Panc1 (cell line): ENCODE measurements around the gene PZP. TPM values are rescaled to one million over a fixed set of nuclear protein-coding genes. Genes with fewer than 3 reads are reported as not detected.

ENCODE experiments used
- ATAC-seq: fragments of 200-7000 bp; cut with Tn5 transposase; 2 replicates; pipeline ENCODE4 v1.9.1; 2020; ENCODE audit warnings: mild to moderate bottlenecking, moderate library complexity
- BruUV-seq: library from RNA; stranded (reverse); fragments of 400-500 nt; replicated peaks from 2 replicates; lab custom pipeline; 2021; lab: Mats Ljungman, UMichigan
- CTCF ChIA-PET: fragments of 300-600 bp; sonication (Branson Sonifier 250); formaldehyde crosslinking; loops from one replicate; lab custom pipeline; 2022; ENCODE audit warnings: antibody characterized with exemption; lab: Charles Lee
- POLR2A ChIA-PET: fragments of 300-600 bp; sonication (Branson Sonifier 250); formaldehyde crosslinking; loops from one replicate; lab custom pipeline; 2022; ENCODE audit warnings: antibody characterized with exemption; lab: Charles Lee
- DNase-seq: peaks from one replicate; pipeline ENCODE4 v3.0.0-alpha.2; 2010; ENCODE audit warnings: low read depth, low spot score
- H3K27ac ChIP-seq: 2 replicates; pipeline ENCODE4 v1.5.1; 2011; ENCODE audit warnings: mild to moderate bottlenecking, low read length, inconsistent platforms
- H3K27me3 ChIP-seq: fragments of 200-500 bp; sonication (Bioruptor generic); 2 replicates; pipeline ENCODE4 v1.6.0; 2014; ENCODE audit warnings: low read length, inconsistent platforms; ENCODE audit not compliant: control insufficient read depth, insufficient read depth
- H3K36me3 ChIP-seq: fragments of 200-500 bp; sonication (Bioruptor generic); 2 replicates; pipeline ENCODE4 v1.5.1; 2014; ENCODE audit warnings: inconsistent platforms, mild to moderate bottlenecking, low read length, moderate library complexity; ENCODE audit not compliant: control insufficient read depth, insufficient read depth
- H3K4me1 ChIP-seq: 2 replicates; pipeline ENCODE4 v1.5.1; 2011; ENCODE audit warnings: inconsistent platforms, mild to moderate bottlenecking, low read length, moderate library complexity; ENCODE audit not compliant: control insufficient read depth, insufficient read depth
- H3K4me3 ChIP-seq, 2 experiments: 2 replicates each; pipeline ENCODE4 v1.5.1; 2011 to 2012; ENCODE audit warnings: low read depth in 2 of 2, low read length in 2 of 2, mild to moderate bottlenecking in 2 of 2, inconsistent platforms in 1 of 2, moderate library complexity in 1 of 2
- H3K9me3 ChIP-seq: fragments of 200-500 bp; sonication (Bioruptor generic); 2 replicates; pipeline ENCODE4 v1.5.1; 2014; ENCODE audit warnings: low read depth, mild to moderate bottlenecking, inconsistent platforms, low read length, moderate library complexity; ENCODE audit not compliant: control insufficient read depth, insufficient read depth
- SIN3A ChIP-seq: IDR thresholded peaks from 2 replicates; pipeline ENCODE4 v1.6.1; 2012; ENCODE audit warnings: low read depth, mild to moderate bottlenecking, low read length, moderate library complexity, borderline replicate concordance; ENCODE audit not compliant: insufficient read depth
- TCF7L2 ChIP-seq: IDR thresholded peaks from 2 replicates; pipeline ENCODE4 v1.6.1; 2011; ENCODE audit warnings: mild to moderate bottlenecking, low read depth, low read length, inconsistent platforms
- in situ Hi-C: cut with HindIII; loops from 2 replicates; pipeline ENCODE4 v1.10.0; 2016; ENCODE audit warnings: low sequenced_read_pairs, low pct_unique_long_range_greater_than_20kb
- intact Hi-C: fragments of 100-400 bp; cut with micrococcal nuclease; formaldehyde crosslinking; loops from one replicate; pipeline ENCODE4 v1.10.0; 2022; ENCODE audit not compliant: unreplicated experiment
- total RNA-seq: library from RNA; stranded (reverse); gene quantifications from one replicate; pipeline ENCODE4 v1.2.1, GENCODE V29; 2021; ENCODE audit not compliant: unreplicated experiment
- TF ChIP-seq, protein P1 (sequence below): fragments of 450-650 bp; IDR thresholded peaks from 2 replicates; pipeline ENCODE4 v1.5.1; 2017; ENCODE audit warnings: mild to moderate bottlenecking
- TF ChIP-seq, protein P2 (sequence below), 2 experiments: IDR thresholded peaks; 2 replicates each; pipeline ENCODE4 v1.6.1; 2011 to 2012; ENCODE audit warnings: low read depth in 2 of 2, control low read depth in 1 of 2, low read length in 1 of 2, mild to moderate bottlenecking in 1 of 2, moderate library complexity in 1 of 2; ENCODE audit not compliant: insufficient read depth in 1 of 2

Gene PZP
- total RNA-seq, 1 experiment from 2014 or later, result not detected

DNA sequence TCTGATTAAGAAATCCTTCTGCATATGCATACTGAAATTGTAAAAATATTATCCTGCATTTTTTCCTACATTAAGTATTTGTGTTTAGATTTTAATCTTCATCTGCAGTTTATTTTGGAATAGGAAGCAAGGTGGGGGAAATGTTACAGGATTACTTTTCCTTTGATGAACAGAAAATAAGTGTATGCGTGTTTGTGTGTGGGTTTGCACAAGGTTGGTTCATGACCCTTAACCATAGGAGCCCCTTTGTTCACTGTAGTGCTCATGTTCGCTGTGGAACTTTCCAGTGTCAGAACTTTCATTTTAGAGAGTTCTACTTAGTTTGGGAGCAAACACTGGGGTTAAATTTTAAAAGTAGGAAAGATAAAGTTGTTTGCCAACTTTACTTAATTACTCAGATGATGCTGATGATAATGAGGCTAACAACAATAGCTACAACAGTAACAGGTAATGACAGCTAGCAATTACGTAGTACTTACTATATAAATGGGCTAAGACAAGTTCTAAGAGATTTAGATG lies 86.0 kb downstream of the PZP start:
- no peak for DNase-seq
- Histone ChIP-seq H3K27me3 (no peaks in the 10 kb centered on the region; the same call in 1 of the 2 replicates), H3K4me3 (no peak overlapping the region), H3K36me3 (no peaks in the 10 kb centered on the region), H3K27ac (no peak overlapping the region), H3K9me3 (no peaks in the 10 kb centered on the region), H3K4me1 (peaks cover 2% of the 10 kb centered on the region; the same call in 1 of the 2 replicates)
- ATAC-seq, result no peak
- intact Hi-C loops (no loop called here), in situ Hi-C loops (no loop called here)
- ChIA-PET POLR2A (no interaction called here), CTCF (no interaction called here)
- TF ChIP-seq TCF7L2, result peak; percentile 83
- TF ChIP-seq, protein P1, sequence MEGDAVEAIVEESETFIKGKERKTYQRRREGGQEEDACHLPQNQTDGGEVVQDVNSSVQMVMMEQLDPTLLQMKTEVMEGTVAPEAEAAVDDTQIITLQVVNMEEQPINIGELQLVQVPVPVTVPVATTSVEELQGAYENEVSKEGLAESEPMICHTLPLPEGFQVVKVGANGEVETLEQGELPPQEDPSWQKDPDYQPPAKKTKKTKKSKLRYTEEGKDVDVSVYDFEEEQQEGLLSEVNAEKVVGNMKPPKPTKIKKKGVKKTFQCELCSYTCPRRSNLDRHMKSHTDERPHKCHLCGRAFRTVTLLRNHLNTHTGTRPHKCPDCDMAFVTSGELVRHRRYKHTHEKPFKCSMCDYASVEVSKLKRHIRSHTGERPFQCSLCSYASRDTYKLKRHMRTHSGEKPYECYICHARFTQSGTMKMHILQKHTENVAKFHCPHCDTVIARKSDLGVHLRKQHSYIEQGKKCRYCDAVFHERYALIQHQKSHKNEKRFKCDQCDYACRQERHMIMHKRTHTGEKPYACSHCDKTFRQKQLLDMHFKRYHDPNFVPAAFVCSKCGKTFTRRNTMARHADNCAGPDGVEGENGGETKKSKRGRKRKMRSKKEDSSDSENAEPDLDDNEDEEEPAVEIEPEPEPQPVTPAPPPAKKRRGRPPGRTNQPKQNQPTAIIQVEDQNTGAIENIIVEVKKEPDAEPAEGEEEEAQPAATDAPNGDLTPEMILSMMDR, result no peak
- no TSS peak for BruUV-seq

DNA sequence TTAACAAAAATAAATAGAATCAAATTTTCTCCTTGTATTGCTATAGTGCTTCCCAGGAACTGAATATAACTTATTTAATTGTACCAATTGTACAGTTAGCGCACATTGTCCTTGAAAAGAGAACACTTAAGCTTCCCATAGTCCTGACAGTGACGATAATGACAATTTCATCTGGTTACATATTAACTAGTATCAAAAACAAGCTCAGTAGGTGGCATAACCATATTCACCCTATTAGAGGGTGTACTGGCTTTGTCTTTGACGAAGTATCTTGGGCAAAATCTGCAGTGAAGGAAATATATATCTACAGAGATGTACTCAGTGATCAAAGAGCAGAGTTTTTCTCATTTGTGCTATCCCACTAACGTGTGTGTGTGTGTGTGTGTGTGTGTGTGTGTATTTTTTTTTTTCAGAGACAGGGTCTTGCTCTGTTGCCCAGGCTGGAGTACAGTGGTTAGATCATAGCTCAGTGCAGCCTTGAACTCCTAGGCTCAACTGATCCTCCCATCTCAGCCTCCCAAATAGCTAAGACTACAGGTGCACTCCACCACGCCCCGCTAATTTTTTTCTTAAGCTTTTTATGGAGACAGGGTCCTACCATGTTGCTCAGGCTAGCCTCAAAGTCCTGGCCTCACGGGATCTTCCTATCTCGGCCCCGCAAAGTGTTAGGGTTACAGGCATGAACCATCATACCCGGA lies 87.6 kb downstream of the PZP start:
- CTCF ChIA-PET, result no interaction called here
- POLR2A ChIA-PET, result no interaction called here
- BruUV-seq, result no TSS peak
- no peak overlapping the region for H3K4me3 ChIP-seq
- H3K36me3 ChIP-seq, result no peaks in the 10 kb centered on the region
- no peaks in the 10 kb centered on the region; the same call in 1 of the 2 replicates for H3K27me3 ChIP-seq
- peaks cover 2% of the 10 kb centered on the region; the same call in 1 of the 2 replicates for H3K4me1 ChIP-seq
- H3K27ac ChIP-seq, result no peak overlapping the region
- no peaks in the 10 kb centered on the region for H3K9me3 ChIP-seq
- DNase-seq (no peak), ATAC-seq (no peak)
- intact Hi-C loops (no loop called here), in situ Hi-C loops (no loop called here)
- no peak for TF ChIP-seq TCF7L2
- TF ChIP-seq, protein P1, result no peak
- TF ChIP-seq SIN3A, result no peak
- TF ChIP-seq, protein P2, sequence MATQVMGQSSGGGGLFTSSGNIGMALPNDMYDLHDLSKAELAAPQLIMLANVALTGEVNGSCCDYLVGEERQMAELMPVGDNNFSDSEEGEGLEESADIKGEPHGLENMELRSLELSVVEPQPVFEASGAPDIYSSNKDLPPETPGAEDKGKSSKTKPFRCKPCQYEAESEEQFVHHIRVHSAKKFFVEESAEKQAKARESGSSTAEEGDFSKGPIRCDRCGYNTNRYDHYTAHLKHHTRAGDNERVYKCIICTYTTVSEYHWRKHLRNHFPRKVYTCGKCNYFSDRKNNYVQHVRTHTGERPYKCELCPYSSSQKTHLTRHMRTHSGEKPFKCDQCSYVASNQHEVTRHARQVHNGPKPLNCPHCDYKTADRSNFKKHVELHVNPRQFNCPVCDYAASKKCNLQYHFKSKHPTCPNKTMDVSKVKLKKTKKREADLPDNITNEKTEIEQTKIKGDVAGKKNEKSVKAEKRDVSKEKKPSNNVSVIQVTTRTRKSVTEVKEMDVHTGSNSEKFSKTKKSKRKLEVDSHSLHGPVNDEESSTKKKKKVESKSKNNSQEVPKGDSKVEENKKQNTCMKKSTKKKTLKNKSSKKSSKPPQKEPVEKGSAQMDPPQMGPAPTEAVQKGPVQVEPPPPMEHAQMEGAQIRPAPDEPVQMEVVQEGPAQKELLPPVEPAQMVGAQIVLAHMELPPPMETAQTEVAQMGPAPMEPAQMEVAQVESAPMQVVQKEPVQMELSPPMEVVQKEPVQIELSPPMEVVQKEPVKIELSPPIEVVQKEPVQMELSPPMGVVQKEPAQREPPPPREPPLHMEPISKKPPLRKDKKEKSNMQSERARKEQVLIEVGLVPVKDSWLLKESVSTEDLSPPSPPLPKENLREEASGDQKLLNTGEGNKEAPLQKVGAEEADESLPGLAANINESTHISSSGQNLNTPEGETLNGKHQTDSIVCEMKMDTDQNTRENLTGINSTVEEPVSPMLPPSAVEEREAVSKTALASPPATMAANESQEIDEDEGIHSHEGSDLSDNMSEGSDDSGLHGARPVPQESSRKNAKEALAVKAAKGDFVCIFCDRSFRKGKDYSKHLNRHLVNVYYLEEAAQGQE (IDR thresholded peaks at IDR 0.05; ENCODE audit: insufficient read depth in 1 of 2, low read depth in 2 of 2, low read length in 1 of 2), result no peak
